Muscle of leg (tissue), 11 donors: ENCODE results near the gene MIEN1. TPM values are rescaled to one million over a fixed set of nuclear protein-coding genes. Genes with fewer than 3 reads are reported as not detected.
"Not testable (repeated sequence)": the region's sequence is repeated elsewhere in the genome, so short reads cannot be mapped to it uniquely, and the experiment has no call there.

Experiments used
- DNase-seq: peaks from one replicate; pipeline ENCODE4 v3.0.0; 2013
- H3K27ac ChIP-seq: one replicate; pipeline ENCODE4 v1.5.1; 2013; ENCODE audit warnings: mild to moderate bottlenecking, low read length, control low read depth
- H3K27me3 ChIP-seq: one replicate; pipeline ENCODE4 v1.6.1; 2013; ENCODE audit warnings: low read length; ENCODE audit not compliant: control insufficient read depth, insufficient read depth
- H3K36me3 ChIP-seq: one replicate; pipeline ENCODE4 v1.6.1; 2013; ENCODE audit warnings: low read length; ENCODE audit not compliant: control insufficient read depth, insufficient read depth
- H3K4me1 ChIP-seq: one replicate; pipeline ENCODE4 v1.6.1; 2013; ENCODE audit warnings: low read length; ENCODE audit not compliant: control insufficient read depth, insufficient read depth
- H3K4me3 ChIP-seq: one replicate; pipeline ENCODE4 v1.5.1; 2013; ENCODE audit warnings: low read length, control low read depth
- H3K9me3 ChIP-seq: replicated peaks from 2 replicates; pipeline ENCODE4 v1.6.1; 2013; ENCODE audit warnings: low read depth, low read length; ENCODE audit not compliant: control insufficient read depth
- WGBS: methylation state at CpG from one replicate; pipeline ENCODE4 v1.1.5; 2013; ENCODE audit warnings: missing lambda C conversion rate; ENCODE audit not compliant: insufficient coverage; 5-methylcytosine and 5-hydroxymethylcytosine counted together
- polyA plus RNA-seq, 8 donors: library from polyadenylated mRNA; unstranded; fragments of 120-200 nt; gene quantifications; one replicate each; pipeline versions ENCODE4 v1.2.1 to v1.2.3, GENCODE V29; 2013; ENCODE audit warnings: inconsistent platforms in 1 of 8, low replicate concordance in 1 of 8; ENCODE audit not compliant: insufficient read length in 8 of 8, insufficient read depth in 1 of 8
- total RNA-seq: library from RNA; stranded (reverse); fragments of 120-200 nt; gene quantifications from one replicate; pipeline ENCODE4 v1.2.4, GENCODE V29; 2013

The MIEN1 gene
- total and polyA plus RNA-seq, 9 donors, result 17.5 to 23.5 (median 20.2) TPM

- H3K27ac ChIP-seq, result no peak overlapping the region
- WGBS, result 50% methylated on average over 7 of the region's 8 CpGs
- H3K27me3 ChIP-seq, result peaks cover 9% of the 10 kb centered on the region
Measured at GRCh38 chr17:39769974-39770587, 39.7 kb upstream of the MIEN1 start.

GRCh38 chr17:39767147-39767546, 36.8 kb upstream of the MIEN1 start:
- 40% methylated on average over 1 of the region's 3 CpGs for WGBS
- H3K36me3 ChIP-seq, result no peaks in the 10 kb centered on the region

More at GRCh38 chr17:39769974-39770587, 39.7 kb upstream of the MIEN1 start:
- no peaks in the 10 kb centered on the region for H3K36me3 ChIP-seq
- no peak for DNase-seq
- no peaks in the 10 kb centered on the region for H3K4me1 ChIP-seq
- H3K4me3 ChIP-seq, result no peak overlapping the region
- no peaks in the 10 kb centered on the region for H3K9me3 ChIP-seq

GRCh38 chr17:39765766-39766165, 35.4 kb upstream of the MIEN1 start:
- Histone ChIP-seq H3K9me3 (no peaks in the 10 kb centered on the region), H3K4me3 (no peak overlapping the region), H3K4me1 (no peaks in the 10 kb centered on the region), H3K36me3 (no peaks in the 10 kb centered on the region), H3K27me3 (peaks cover 7% of the 10 kb centered on the region), H3K27ac (no peak overlapping the region)
- DNase-seq, result no peak
- 92% methylated on average over 14 of the region's 18 CpGs for WGBS

More at GRCh38 chr17:39767147-39767546, 36.8 kb upstream of the MIEN1 start:
- no peak overlapping the region for H3K27ac ChIP-seq
- H3K4me1 ChIP-seq, result no peaks in the 10 kb centered on the region
- no peaks in the 10 kb centered on the region for H3K9me3 ChIP-seq
- no peak overlapping the region for H3K4me3 ChIP-seq
- DNase-seq, result no peak
- peaks cover 5% of the 10 kb centered on the region for H3K27me3 ChIP-seq

- Histone ChIP-seq H3K4me1 (no peaks in the 10 kb centered on the region), H3K27ac (no peak overlapping the region), H3K36me3 (no peaks in the 10 kb centered on the region), H3K4me3 (no peak overlapping the region), H3K9me3 (no peaks in the 10 kb centered on the region), H3K27me3 (peaks cover 7% of the 10 kb centered on the region)
- WGBS, result no CpG with 5 or more reads among the region's 3 CpGs
- no peak for DNase-seq
Measured at GRCh38 chr17:39765175-39765574, 34.8 kb upstream of the MIEN1 start.

GRCh38 chr17:39764171-39764570, 33.8 kb upstream of the MIEN1 start:
- not testable (repeated sequence) for DNase-seq, H3K27ac ChIP-seq, H3K27me3 ChIP-seq, H3K36me3 ChIP-seq, H3K9me3 ChIP-seq, H3K4me1 ChIP-seq, H3K4me3 ChIP-seq
- WGBS, result no CpG with 5 or more reads among the region's 3 CpGs

GRCh38 chr17:39763051-39763820, 32.9 kb upstream of the MIEN1 start:
- Histone ChIP-seq H3K4me3 (no peak overlapping the region), H3K4me1 (no peaks in the 10 kb centered on the region), H3K9me3 (no peaks in the 10 kb centered on the region), H3K27ac (no peak overlapping the region), H3K36me3 (no peaks in the 10 kb centered on the region), H3K27me3 (peaks cover 7% of the 10 kb centered on the region)
- no CpG with 5 or more reads among the region's 5 CpGs for WGBS
- DNase-seq, result peak; percentile 62

GRCh38 chr17:39761861-39762496, 31.6 kb upstream of the MIEN1 start:
- DNase-seq, result no peak
- no peak overlapping the region for H3K4me3 ChIP-seq
- no peaks in the 10 kb centered on the region for H3K9me3 ChIP-seq
- 88% methylated on average over 7 of the region's 10 CpGs for WGBS
- peaks cover 9% of the 10 kb centered on the region for H3K27me3 ChIP-seq
- no peaks in the 10 kb centered on the region for H3K36me3 ChIP-seq
- no peak overlapping the region for H3K27ac ChIP-seq
- H3K4me1 ChIP-seq, result no peaks in the 10 kb centered on the region

- H3K27me3 ChIP-seq, result peaks cover 15% of the 10 kb centered on the region
- no peak for DNase-seq
- no peak overlapping the region for H3K27ac ChIP-seq
- peaks cover 7% of the 10 kb centered on the region for H3K4me1 ChIP-seq
- 92% methylated on average over 2 of the region's 5 CpGs for WGBS
- H3K9me3 ChIP-seq, result no peaks in the 10 kb centered on the region
- H3K36me3 ChIP-seq, result no peaks in the 10 kb centered on the region
- H3K4me3 ChIP-seq, result no peak overlapping the region
Measured at GRCh38 chr17:39759204-39759603, 28.9 kb upstream of the MIEN1 start.

- peaks cover 15% of the 10 kb centered on the region for H3K27me3 ChIP-seq
- no peaks in the 10 kb centered on the region for H3K9me3 ChIP-seq
- no peak for DNase-seq
- no peaks in the 10 kb centered on the region for H3K36me3 ChIP-seq
- no peak overlapping the region for H3K27ac ChIP-seq
- H3K4me3 ChIP-seq, result no peak overlapping the region
- 58% methylated on average over 5 of the region's 12 CpGs for WGBS
- H3K4me1 ChIP-seq, result peaks cover 12% of the 10 kb centered on the region
Measured at GRCh38 chr17:39757931-39758873, 27.9 kb upstream of the MIEN1 start.
